NB4 (cell line): ENCODE results near the gene DIMT1.

Source experiments
- DNase-seq: peaks from one replicate; pipeline ENCODE4 v3.0.0; 2010; ENCODE audit warnings: low read depth
- H3K4me3 ChIP-seq: one replicate; pipeline ENCODE4 v1.5.1; 2011; ENCODE audit warnings: mild to moderate bottlenecking, low read depth, low read length, moderate library complexity
- MAX ChIP-seq: IDR thresholded peaks from 2 replicates; pipeline ENCODE4 v1.6.1; 2011; ENCODE audit warnings: low read depth, low read length
- MYC ChIP-seq: IDR thresholded peaks from 2 replicates; pipeline ENCODE4 v1.6.1; 2011; ENCODE audit warnings: low read depth, low read length
- POLR2A ChIP-seq: IDR thresholded peaks from 2 replicates; pipeline ENCODE4 v1.6.1; 2011; ENCODE audit warnings: mild to moderate bottlenecking; ENCODE audit not compliant: insufficient read length; ENCODE audit errors: extremely low read depth
- TF ChIP-seq, protein P1 (sequence below): IDR thresholded peaks from one replicate; pipeline ENCODE4 v1.5.1; 2012; ENCODE audit warnings: low read depth, low read length

The DIMT1 gene

DNA sequence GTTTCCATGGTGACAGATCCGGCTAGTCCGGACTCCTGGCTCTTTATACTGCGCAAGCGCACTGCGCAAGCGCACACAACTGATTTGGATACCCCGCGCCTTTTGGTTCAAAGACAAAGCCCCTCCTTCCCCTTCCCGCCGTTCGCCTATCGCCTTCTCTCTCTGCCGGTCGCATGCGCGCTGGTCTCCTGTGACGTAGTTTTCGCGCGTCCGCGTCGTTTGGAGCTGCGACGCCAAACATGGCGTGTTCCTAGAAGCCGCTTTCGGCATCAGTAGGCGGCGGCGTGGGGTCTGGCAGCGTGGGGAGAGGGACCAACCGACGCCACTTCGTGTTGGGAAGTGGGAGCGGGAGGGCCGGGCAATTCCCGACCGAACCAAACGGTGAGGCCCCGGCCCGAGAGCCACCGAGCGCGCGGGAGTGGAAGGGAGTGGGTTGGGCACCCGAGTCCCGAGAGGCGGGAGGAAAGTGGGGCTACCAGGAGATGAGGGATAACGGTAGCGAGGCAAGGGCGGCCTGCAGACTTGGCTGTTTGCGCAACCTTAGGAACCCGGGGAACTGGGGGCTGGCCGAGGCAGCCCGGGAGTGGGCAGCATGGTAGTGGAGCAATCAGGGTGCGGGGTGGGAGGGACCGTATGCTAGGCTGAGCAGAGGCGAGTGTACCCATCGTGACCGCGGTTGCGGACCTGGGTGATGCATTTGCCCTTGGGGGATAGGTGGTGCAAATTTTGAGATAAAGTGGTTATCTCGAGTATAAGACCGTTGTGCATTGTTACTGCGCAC lies 9.0 kb upstream of the DIMT1 start, which contains the start of gene IPO11:
Gene IPO11 (plus strand): TSS at position 215 of the 781 bp plus-strand sequence. CDS start 24,517 bp downstream, outside the sequence.
- TF ChIP-seq POLR2A (peak; percentile 66), MAX (peak; percentile 79), MYC (no peak)
- TF ChIP-seq, protein P1, sequence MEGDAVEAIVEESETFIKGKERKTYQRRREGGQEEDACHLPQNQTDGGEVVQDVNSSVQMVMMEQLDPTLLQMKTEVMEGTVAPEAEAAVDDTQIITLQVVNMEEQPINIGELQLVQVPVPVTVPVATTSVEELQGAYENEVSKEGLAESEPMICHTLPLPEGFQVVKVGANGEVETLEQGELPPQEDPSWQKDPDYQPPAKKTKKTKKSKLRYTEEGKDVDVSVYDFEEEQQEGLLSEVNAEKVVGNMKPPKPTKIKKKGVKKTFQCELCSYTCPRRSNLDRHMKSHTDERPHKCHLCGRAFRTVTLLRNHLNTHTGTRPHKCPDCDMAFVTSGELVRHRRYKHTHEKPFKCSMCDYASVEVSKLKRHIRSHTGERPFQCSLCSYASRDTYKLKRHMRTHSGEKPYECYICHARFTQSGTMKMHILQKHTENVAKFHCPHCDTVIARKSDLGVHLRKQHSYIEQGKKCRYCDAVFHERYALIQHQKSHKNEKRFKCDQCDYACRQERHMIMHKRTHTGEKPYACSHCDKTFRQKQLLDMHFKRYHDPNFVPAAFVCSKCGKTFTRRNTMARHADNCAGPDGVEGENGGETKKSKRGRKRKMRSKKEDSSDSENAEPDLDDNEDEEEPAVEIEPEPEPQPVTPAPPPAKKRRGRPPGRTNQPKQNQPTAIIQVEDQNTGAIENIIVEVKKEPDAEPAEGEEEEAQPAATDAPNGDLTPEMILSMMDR = no peak
- DNase-seq = peak; percentile 98

GRCh38 chr5:62395210-62395950 lies 8.3 kb downstream of the DIMT1 start:
- no peak overlapping the region for H3K4me3 ChIP-seq
- TF ChIP-seq POLR2A (no peak), MAX (no peak), MYC (no peak)
- TF ChIP-seq, protein P1 = no peak
- DNase-seq = no peak

More for the DNA sequence above, 9.0 kb upstream of the DIMT1 start, which contains the start of gene IPO11:
- H3K4me3 ChIP-seq = peak within 1 kb of the TSS; percentile 99

- TF ChIP-seq POLR2A = no peak
- no peak for TF ChIP-seq MYC
- no peak for TF ChIP-seq MAX
- TF ChIP-seq, protein P1 = no peak
- no peak for DNase-seq
- H3K4me3 ChIP-seq = no peak overlapping the region
Measured at GRCh38 chr5:62386824-62387223, 16.9 kb downstream of the DIMT1 start.

DNA sequence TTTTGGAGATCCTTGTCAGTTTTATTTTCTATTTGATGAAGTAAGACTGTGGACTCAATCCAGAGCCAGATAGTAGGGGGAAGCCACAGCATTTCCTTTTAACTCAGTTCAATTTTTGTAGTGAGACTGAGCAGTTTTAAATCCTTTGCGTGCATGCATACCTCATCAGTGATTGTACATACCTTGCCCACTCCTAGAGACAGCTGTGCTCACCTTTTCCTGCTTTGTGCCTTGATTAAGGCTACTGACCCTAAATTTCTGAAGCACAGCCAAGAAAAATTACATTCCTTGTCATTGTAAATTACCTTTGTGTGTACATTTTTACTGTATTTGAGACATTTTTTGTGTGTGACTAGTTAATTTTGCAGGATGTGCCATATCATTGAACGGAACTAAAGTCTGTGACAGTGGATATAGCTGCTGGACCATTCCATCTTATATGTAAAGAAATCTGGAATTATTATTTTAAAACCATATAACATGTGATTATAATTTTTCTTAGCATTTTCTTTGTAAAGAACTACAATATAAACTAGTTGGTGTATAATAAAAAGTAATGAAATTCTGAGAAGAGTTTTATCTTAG lies 17.8 kb downstream of the DIMT1 start:
- no peak for DNase-seq
- H3K4me3 ChIP-seq = no peak overlapping the region
- TF ChIP-seq, protein P1 = no peak
- no peak for TF ChIP-seq MAX
- no peak for TF ChIP-seq MYC
- no peak for TF ChIP-seq POLR2A

DNA sequence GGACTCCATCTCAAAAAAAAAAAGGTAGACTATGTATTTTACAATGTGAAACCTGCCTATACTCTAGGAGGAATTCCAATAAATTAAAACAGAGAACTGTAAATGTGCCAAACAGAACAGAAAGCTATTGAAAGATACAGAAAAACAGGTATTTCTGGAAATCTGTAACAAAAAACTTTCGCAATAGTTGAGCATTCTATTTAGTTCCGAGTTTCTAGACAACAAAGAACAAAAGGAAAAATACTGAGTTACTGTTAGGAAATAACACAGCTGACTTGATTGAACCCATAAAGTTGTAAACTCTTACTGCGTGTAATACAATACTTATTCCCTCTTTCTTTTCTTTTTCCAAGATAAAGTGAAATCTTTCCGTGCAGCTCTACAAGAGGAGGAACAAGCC lies 18.6 kb downstream of the DIMT1 start:
- no peak for DNase-seq
- no peak for TF ChIP-seq MAX
- no peak for TF ChIP-seq MYC
- TF ChIP-seq, protein P1 = no peak
- no peak for TF ChIP-seq POLR2A
- no peak overlapping the region for H3K4me3 ChIP-seq
